GM12878 (cell line): ENCODE data around the gene AMIGO2. TPM values are rescaled to one million over a fixed set of nuclear protein-coding genes. Genes with fewer than 3 reads are reported as not detected.

Source experiments
- ATAC-seq: fragments of 200-7000 bp; cut with Tn5 transposase; 3 replicates; pipeline ENCODE4 v1.9.1; 2020; ENCODE audit warnings: mild to moderate bottlenecking, moderate library complexity
- BruUV-seq: library from RNA; stranded (reverse); fragments of 400-500 nt; replicated peaks from 2 replicates; lab custom pipeline; 2021; lab: Mats Ljungman, UMichigan
- CTCF ChIA-PET: fragments of 300-600 bp; sonication (Branson Sonifier 250); formaldehyde crosslinking; extraction: SDS; loops from one replicate; lab custom pipeline; 2021; ENCODE audit warnings: inconsistent platforms; lab: Yijun Ruan, JAX
- POLR2A ChIA-PET: fragments of 350-600 bp; formaldehyde crosslinking; extraction: SDS; loops from one replicate; lab custom pipeline; 2021; ENCODE audit warnings: inconsistent platforms; lab: Charles Lee
- RAD21 ChIA-PET: fragments of 300-600 bp; sonication (Branson Sonifier 250); formaldehyde crosslinking; loops from one replicate; lab custom pipeline; 2023; ENCODE audit warnings: antibody characterized with exemption; ENCODE audit not compliant: unreplicated experiment; lab: Charles Lee
- SMC1A ChIA-PET: fragments of 300-600 bp; sonication (Branson Sonifier 250); formaldehyde crosslinking; loops from one replicate; lab custom pipeline; 2023; ENCODE audit not compliant: unreplicated experiment, uncharacterized antibody; lab: Charles Lee
- DNase-seq: peaks from one replicate; pipeline ENCODE4 v3.0.0-alpha.2; 2011; ENCODE audit warnings: low read depth, low spot score
- FAIRE-seq: peaks from 3 replicates; lab custom pipeline; 2011; peaks lifted over from hg19 to GRCh38; lab: Jason Lieb, UNC
- H2AFZ ChIP-seq: 2 replicates; pipeline ENCODE4 v1.6.0; 2011; ENCODE audit warnings: low read depth, low read length, control low read depth; ENCODE audit not compliant: control insufficient read depth
- H3K27ac ChIP-seq: 2 replicates; pipeline ENCODE4 v1.5.1; 2011; ENCODE audit warnings: control low read depth; ENCODE audit not compliant: control insufficient read depth, insufficient read depth
- H3K27me3 ChIP-seq, 2 experiments: replicated peaks in 1 of 2; 2 replicates each; pipeline versions ENCODE4 v1.6.0 to v1.6.1; 2011; ENCODE audit warnings: low read length in 1 of 2; ENCODE audit not compliant: control insufficient read depth in 2 of 2, insufficient read depth in 2 of 2
- H3K36me3 ChIP-seq, 2 experiments: 2 replicates each; pipeline ENCODE4 v1.5.1; 2011; ENCODE audit warnings: low read length in 1 of 2; ENCODE audit not compliant: control insufficient read depth in 2 of 2, insufficient read depth in 2 of 2
- H3K4me1 ChIP-seq: 2 replicates; pipeline ENCODE4 v1.6.1; 2011; ENCODE audit warnings: mild to moderate bottlenecking, low read length, moderate library complexity, mixed read lengths; ENCODE audit not compliant: control insufficient read depth, insufficient read depth
- H3K4me2 ChIP-seq: 2 replicates; pipeline ENCODE4 v1.6.0; 2011; ENCODE audit warnings: control low read depth; ENCODE audit not compliant: control insufficient read depth, insufficient read depth
- H3K4me3 ChIP-seq: fragments of 200-600 bp; sonication (generic); 2 replicates; pipeline ENCODE4 v1.5.1; 2016
- H3K79me2 ChIP-seq: 2 replicates; pipeline ENCODE4 v1.6.0; 2011; ENCODE audit warnings: low read length; ENCODE audit not compliant: control insufficient read depth, insufficient read depth
- H3K9ac ChIP-seq: 2 replicates; pipeline ENCODE4 v1.8.0; 2011; ENCODE audit warnings: low read length, control low read depth, mixed read lengths; ENCODE audit not compliant: control insufficient read depth, insufficient read depth
- H3K9me3 ChIP-seq: replicated peaks from 3 replicates; pipeline ENCODE4 v1.5.1; 2011; ENCODE audit warnings: mild to moderate bottlenecking, low read length; ENCODE audit not compliant: control insufficient read depth, insufficient read depth
- H4K20me1 ChIP-seq: 2 replicates; pipeline ENCODE4 v1.6.0; 2011; ENCODE audit not compliant: control insufficient read depth, insufficient read depth
- CBFB ChIP-seq: IDR thresholded peaks from 2 replicates; pipeline ENCODE4 v1.6.1; 2016; ENCODE audit warnings: antibody characterized with exemption, low read depth
- CREM ChIP-seq: IDR thresholded peaks from 2 replicates; pipeline ENCODE4 v1.6.1; 2014; ENCODE audit warnings: antibody characterized with exemption, low read depth
- EED ChIP-seq: sonication (generic); IDR thresholded peaks from 2 replicates; pipeline ENCODE4 v1.6.1; 2016; ENCODE audit warnings: antibody characterized with exemption, low read depth
- ETV6 ChIP-seq, 2 experiments: fragments of 450-650 bp in 1 of 2; IDR thresholded peaks in 1 of 2; conservative IDR thresholded peaks in 1 of 2; 2 replicates each; pipeline ENCODE4 v1.6.1; 2014; ENCODE audit warnings: antibody characterized with exemption in 1 of 2, borderline replicate concordance in 1 of 2, low read depth in 1 of 2, mild to moderate bottlenecking in 1 of 2, moderate library complexity in 1 of 2
- GATAD2B ChIP-seq: fragments of 450-650 bp; conservative IDR thresholded peaks from 2 replicates; pipeline ENCODE4 v1.6.1; 2017; ENCODE audit warnings: low read depth, mild to moderate bottlenecking, moderate library complexity
- JUND ChIP-seq: IDR thresholded peaks from 2 replicates; pipeline ENCODE4 v1.6.1; 2012; ENCODE audit warnings: low read depth, mild to moderate bottlenecking, low read length, improper control_type of control experiment, moderate library complexity
- MTA3 ChIP-seq: IDR thresholded peaks from 2 replicates; pipeline ENCODE4 v1.6.1; 2012; ENCODE audit warnings: low read length, inconsistent platforms, borderline replicate concordance
- NBN ChIP-seq: fragments of 450-650 bp; IDR thresholded peaks from 2 replicates; pipeline ENCODE4 v1.6.1; 2016
- PAX8 ChIP-seq: fragments of 450-650 bp; IDR thresholded peaks from 2 replicates; pipeline ENCODE4 v1.6.1; 2017; ENCODE audit warnings: mild to moderate bottlenecking, moderate library complexity
- PKNOX1 ChIP-seq: fragments of 450-650 bp; IDR thresholded peaks from 2 replicates; pipeline ENCODE4 v1.6.1; 2016; ENCODE audit warnings: mild to moderate bottlenecking
- RAD21 ChIP-seq: IDR thresholded peaks from 2 replicates; pipeline ENCODE4 v1.6.1; 2011; ENCODE audit warnings: mild to moderate bottlenecking, low read depth, low read length, moderate library complexity; ENCODE audit not compliant: insufficient read depth
- RCOR1 ChIP-seq: conservative IDR thresholded peaks from 2 replicates; pipeline ENCODE4 v1.6.1; 2012; ENCODE audit warnings: low read depth, low read length, improper control_type of control experiment
- SP1 ChIP-seq: IDR thresholded peaks from one replicate; pipeline ENCODE4 v1.6.1; 2011; ENCODE audit warnings: low read depth, low read length
- SUPT20H ChIP-seq: IDR thresholded peaks from 2 replicates; pipeline ENCODE4 v1.6.1; 2011; ENCODE audit warnings: low read depth, mild to moderate bottlenecking, low read length, moderate library complexity, borderline replicate concordance; ENCODE audit not compliant: control insufficient read depth
- WRNIP1 ChIP-seq: IDR thresholded peaks from 2 replicates; pipeline ENCODE4 v1.6.1; 2011; ENCODE audit warnings: low read depth, low read length, improper control_type of control experiment, borderline replicate concordance
- ZNF217 ChIP-seq: fragments of 450-650 bp; IDR thresholded peaks from 2 replicates; pipeline ENCODE4 v1.6.1; 2017; ENCODE audit warnings: antibody characterized with exemption, mild to moderate bottlenecking
- WGBS: methylation state at CpG from one replicate; pipeline ENCODE4 v1.1.6; 2016; ENCODE audit warnings: low lambda C conversion rate; ENCODE audit not compliant: insufficient replicate concordance, insufficient coverage; ENCODE audit errors: missing lambda C conversion rate; 5-methylcytosine and 5-hydroxymethylcytosine counted together
- in situ Hi-C: fragments of 300-500 bp; cut with MboI; formaldehyde crosslinking; loops from 9 replicates; pipeline ENCODE4 v1.14.3; 2018; ENCODE audit warnings: mixed read lengths
- intact Hi-C: fragments of 100-400 bp; cut with micrococcal nuclease; formaldehyde crosslinking; loops from one replicate; pipeline ENCODE4 v1.14.2; 2022; ENCODE audit not compliant: unreplicated experiment
- polyA plus RNA-seq, 11 experiments: library from polyadenylated mRNA; depleted of rRNA in 4 of 11; unstranded in 6 of 11; stranded (reverse) in 5 of 11; fragments of >200 nt; fragmentation: Nextera tagmentation in 4 of 11; fragmentation: Illumina TruSeq in 1 of 11; extraction: Ambion mirVana in 4 of 11; extraction: Trizol in 1 of 11; gene quantifications; 1 replicate in 1 of 11; 2 replicates in 10 of 11; pipeline versions ENCODE4 v1.2.1 to v1.2.3, GENCODE V29; 2011 to 2016; ENCODE audit warnings: inconsistent platforms in 2 of 11, missing spikeins in 2 of 11, low read depth in 1 of 11
- total RNA-seq, 4 experiments: library from RNA; depleted of rRNA in 3 of 4; stranded (reverse); fragments of >200 nt in 3 of 4; fragmentation: Illumina TruSeq in 1 of 4; extraction: Trizol in 1 of 4; gene quantifications; 2 replicates each; pipeline versions ENCODE4 v1.2.1 to v1.2.3, GENCODE V29; 2013 to 2021
- TF ChIP-seq, protein P1 (sequence below): fragments of 450-650 bp; formaldehyde crosslinking; IDR thresholded peaks from 2 replicates; pipeline ENCODE4 v1.4.0; 2022; ENCODE audit warnings: mild to moderate bottlenecking, moderate library complexity

The AMIGO2 gene
- total and polyA plus RNA-seq, 10 of the 15 experiments (the other 5 are each of a cell fraction or from before 2014, with no cell fraction given) = 0.03 to 0.15 (median 0.11) TPM; not detected in 7

DNA sequence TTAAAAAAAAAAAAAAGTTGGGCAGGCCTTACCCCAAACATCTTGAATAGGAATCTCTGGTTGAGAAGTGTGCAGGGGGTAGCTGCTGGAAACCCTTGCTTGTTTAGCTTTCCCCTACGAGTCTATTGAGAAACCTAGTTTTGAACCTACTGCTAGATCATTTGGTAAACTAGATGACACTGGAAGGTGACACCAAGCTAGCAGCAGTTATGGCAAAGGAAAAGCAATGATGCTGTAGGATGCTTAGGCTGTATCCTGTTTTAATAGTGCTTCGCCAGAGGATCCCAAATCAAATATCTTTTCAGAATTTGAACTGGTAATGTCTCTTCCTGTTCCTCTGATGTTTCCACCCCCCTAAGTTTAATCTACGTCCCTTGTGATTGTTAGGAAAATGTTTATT, 5.8 kb downstream of the AMIGO2 start:
- H3K36me3 ChIP-seq = no peaks in the 10 kb centered on the region
- DNase-seq (no peak), ATAC-seq (no peak), FAIRE-seq (no peak)
- BruUV-seq = no TSS peak
- ChIA-PET POLR2A (no interaction called here), SMC1A (interaction anchor here (1.0 to 1.3 kb wide), 3 partner anchors 42 to 233 kb away, joined by 3 read pairs; no protein-coding TSS in a partner anchor), RAD21 (no interaction called here), CTCF (interaction anchor here (1.1 to 2.2 kb wide), 4 partner anchors 39 to 323 kb away, joined by 3 to 12 read pairs (median 4); no protein-coding TSS in a partner anchor)
- TF ChIP-seq CBFB (no peak), ETV6 (conservative IDR thresholded peaks at IDR 0.05 in 1 of 2, IDR thresholded peaks at IDR 0.05 in 1 of 2; ENCODE audit: borderline replicate concordance in 1 of 2, low read depth in 1 of 2) (no peak), JUND (no peak), PKNOX1 (no peak), MTA3 (no peak), RCOR1 (no peak), PAX8 (no peak), SP1 (no peak), SUPT20H (no peak), WRNIP1 (no peak), RAD21 (no peak), EED (no peak), CREM (no peak), NBN (no peak), ZNF217 (no peak), GATAD2B (no peak)
- TF ChIP-seq, protein P1, sequence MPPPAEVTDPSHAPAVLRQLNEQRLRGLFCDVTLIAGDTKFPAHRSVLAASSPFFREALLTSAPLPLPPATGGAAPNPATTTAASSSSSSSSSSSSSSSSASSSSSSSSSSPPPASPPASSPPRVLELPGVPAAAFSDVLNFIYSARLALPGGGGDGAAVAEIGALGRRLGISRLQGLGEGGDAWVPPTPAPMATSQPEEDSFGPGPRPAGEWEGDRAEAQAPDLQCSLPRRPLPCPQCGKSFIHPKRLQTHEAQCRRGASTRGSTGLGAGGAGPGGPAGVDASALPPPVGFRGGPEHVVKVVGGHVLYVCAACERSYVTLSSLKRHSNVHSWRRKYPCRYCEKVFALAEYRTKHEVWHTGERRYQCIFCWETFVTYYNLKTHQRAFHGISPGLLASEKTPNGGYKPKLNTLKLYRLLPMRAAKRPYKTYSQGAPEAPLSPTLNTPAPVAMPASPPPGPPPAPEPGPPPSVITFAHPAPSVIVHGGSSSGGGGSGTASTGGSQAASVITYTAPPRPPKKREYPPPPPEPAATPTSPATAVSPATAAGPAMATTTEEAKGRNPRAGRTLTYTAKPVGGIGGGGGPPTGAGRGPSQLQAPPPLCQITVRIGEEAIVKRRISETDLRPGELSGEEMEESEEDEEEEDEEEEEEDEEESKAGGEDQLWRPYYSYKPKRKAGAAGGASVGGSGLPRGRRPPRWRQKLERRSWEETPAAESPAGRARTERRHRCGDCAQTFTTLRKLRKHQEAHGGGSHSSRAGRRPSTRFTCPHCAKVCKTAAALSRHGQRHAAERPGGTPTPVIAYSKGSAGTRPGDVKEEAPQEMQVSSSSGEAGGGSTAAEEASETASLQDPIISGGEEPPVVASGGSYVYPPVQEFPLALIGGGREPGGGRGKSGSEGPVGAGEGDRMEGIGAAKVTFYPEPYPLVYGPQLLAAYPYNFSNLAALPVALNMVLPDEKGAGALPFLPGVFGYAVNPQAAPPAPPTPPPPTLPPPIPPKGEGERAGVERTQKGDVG = no peak
- no peaks in the 10 kb centered on the region for H4K20me1 ChIP-seq
- in situ Hi-C loops = no loop called here
- no peak overlapping the region for H3K4me2 ChIP-seq
- no peak overlapping the region for H3K4me3 ChIP-seq
- intact Hi-C loops = no loop called here
- peaks cover 5 to 10% of the 10 kb centered on the region in 2 experiments; a peak in 3 of 4 replicates for H3K27me3 ChIP-seq
- H2AFZ ChIP-seq = no peak overlapping the region
- H3K4me1 ChIP-seq = no peaks in the 10 kb centered on the region
- no peaks in the 10 kb centered on the region for H3K79me2 ChIP-seq
- no peaks in the 10 kb centered on the region for H3K9me3 ChIP-seq
- WGBS = 14% methylated on average over 3 of the region's 3 CpGs
- H3K9ac ChIP-seq = no peak overlapping the region
- H3K27ac ChIP-seq = no peak overlapping the region
